ENCODE results near the gene CFAP300. TPM values are rescaled to one million over a fixed set of nuclear protein-coding genes. Genes with fewer than 3 reads are reported as not detected.

Gene CFAP300
- total RNA-seq, 6 experiments from 2014 or later = not detected

GRCh38 chr11:102108734-102109440 lies 61.6 kb downstream of the CFAP300 start:
- no peaks in the 10 kb centered on the region for H3K9me3 ChIP-seq
- H3K27ac ChIP-seq = no peak overlapping the region
- peaks cover 0 to 12% (median 3%) of the 10 kb centered on the region in 4 donors for H3K4me1 ChIP-seq
- 92% methylated on average over 3 of the region's 3 CpGs for WGBS (ENCODE audit: insufficient coverage, low coverage, low lambda C conversion rate, missing lambda C conversion rate)
- no peaks in the 10 kb centered on the region for H3K36me3 ChIP-seq
- no peak for DNase-seq
- intact Hi-C loops (cut with DNase I) = no loop called here
- ATAC-seq = no peak
- no peak overlapping the region for H3K4me3 ChIP-seq
- H3K27me3 ChIP-seq = no peaks in the 10 kb centered on the region
- TF ChIP-seq POLR2A (IDR thresholded peaks at IDR 0.05) (no peak), CTCF (IDR thresholded peaks at IDR 0.05) (no peak)

- peak within 1 kb of the TSS; percentile 86 to 94 (median 92) for H3K27ac ChIP-seq
- H3K27me3 ChIP-seq = no peaks in the 10 kb centered on the region
- DNase-seq (peak; percentile 85 to 91 (median 91)), ATAC-seq (peak; percentile 70 to 90 (median 84))
- peak within 1 kb of the TSS; percentile 66 to 81 (median 80) for H3K4me3 ChIP-seq
- H3K4me1 ChIP-seq = peaks cover 0 to 19% (median 5%) of the 10 kb centered on the region in 4 donors
- no peaks in the 10 kb centered on the region for H3K36me3 ChIP-seq
- intact Hi-C loops (cut with DNase I) = no loop called here
- H3K9me3 ChIP-seq = no peaks in the 10 kb centered on the region
- TF ChIP-seq POLR2A (IDR thresholded peaks at IDR 0.05) = peak; percentile 65
- no peak for TF ChIP-seq CTCF (IDR thresholded peaks at IDR 0.05)
- WGBS (ENCODE audit: insufficient coverage, low coverage, low lambda C conversion rate, missing lambda C conversion rate) = 0% methylated on average over 48 of the region's 104 CpGs
Observed at GRCh38 chr11:102109896-102110760, 62.9 kb downstream of the CFAP300 start, which contains the start of gene YAP1. YAP1 (plus strand) TSS chr11:102110447; CDS start chr11:102110849, 402 bp downstream.

- H3K36me3 ChIP-seq = no peaks in the 10 kb centered on the region
- DNase-seq (no peak), ATAC-seq (peak; percentile 2 to 35 (median 8))
- peak overlapping the region; percentile 86 to 94 (median 92) for H3K27ac ChIP-seq
- intact Hi-C loops (cut with DNase I) = no loop called here
- peak overlapping the region; percentile 66 to 81 (median 80) for H3K4me3 ChIP-seq
- no peak for TF ChIP-seq CTCF (IDR thresholded peaks at IDR 0.05)
- no peak for TF ChIP-seq POLR2A (IDR thresholded peaks at IDR 0.05)
- WGBS (ENCODE audit: insufficient coverage, low coverage, low lambda C conversion rate, missing lambda C conversion rate) = no CpG with 5 or more reads among the region's 31 CpGs
- peaks cover 0 to 25% (median 8%) of the 10 kb centered on the region in 4 donors for H3K4me1 ChIP-seq
- H3K27me3 ChIP-seq = no peaks in the 10 kb centered on the region
- H3K9me3 ChIP-seq = no peaks in the 10 kb centered on the region
Observed at GRCh38 chr11:102110761-102111010, 63.4 kb downstream of the CFAP300 start.

GRCh38 chr11:102111011-102111786 lies 64.0 kb downstream of the CFAP300 start:
- peak; percentile 65 to 75 (median 74) for ATAC-seq
- peak; percentile 79 to 86 (median 82) for DNase-seq
- Histone ChIP-seq H3K4me3 (peak overlapping the region; percentile 66 to 81 (median 80)), H3K27me3 (no peaks in the 10 kb centered on the region), H3K9me3 (no peaks in the 10 kb centered on the region), H3K27ac (peak overlapping the region; percentile 86 to 94 (median 92)), H3K36me3 (no peaks in the 10 kb centered on the region), H3K4me1 (peaks cover 0 to 30% (median 10%) of the 10 kb centered on the region in 4 donors)
- 0% methylated on average over 23 of the region's 61 CpGs for WGBS (ENCODE audit: insufficient coverage, low coverage, low lambda C conversion rate, missing lambda C conversion rate)
- intact Hi-C loops (cut with DNase I) = no loop called here
- no peak for TF ChIP-seq POLR2A (IDR thresholded peaks at IDR 0.05)
- TF ChIP-seq CTCF (IDR thresholded peaks at IDR 0.05) = peak in 2 of 4 donors; percentile 7 to 19

Data from right lobe of liver (tissue), 6 donors.